Effector memory CD8-positive, alpha-beta T cell (primary cell): Measurements from ENCODE around the gene ZNF599.
A peak's percentile ranks its signal among the peaks of the same experiment; 100 is the strongest.

ENCODE experiments used
- ATAC-seq: fragments of 150-1000 bp; cut with Tn5 transposase; replicated peaks from 2 replicates; pipeline ENCODE4 v1.10.0; 2021; ENCODE audit warnings: mild to moderate bottlenecking, moderate library complexity
- DNase-seq, 3 experiments: peaks; one replicate each; pipeline ENCODE4 v3.0.0; 2021
- H3K27ac Mint-ChIP-seq, 2 donors: one replicate each; pipeline ENCODE4 v1.8.0; 2022; ENCODE audit warnings: mild to moderate bottlenecking in 2 of 2, mixed read lengths in 2 of 2, moderate library complexity in 2 of 2
- H3K27me3 Mint-ChIP-seq, 2 donors: one replicate each; pipeline ENCODE4 v1.8.0; 2022; ENCODE audit warnings: mixed read lengths in 2 of 2
- H3K36me3 Mint-ChIP-seq: one replicate; pipeline ENCODE4 v1.8.0; 2022; ENCODE audit warnings: mild to moderate bottlenecking, moderate library complexity, mixed read lengths; ENCODE audit not compliant: insufficient read depth
- H3K4me1 Mint-ChIP-seq, 2 donors: one replicate each; pipeline ENCODE4 v1.8.0; 2022; ENCODE audit warnings: low read depth in 2 of 2, mixed read lengths in 2 of 2
- H3K4me3 Mint-ChIP-seq, 2 donors: one replicate each; pipeline ENCODE4 v1.8.0; 2022; ENCODE audit warnings: mild to moderate bottlenecking in 2 of 2, mixed read lengths in 2 of 2, moderate library complexity in 2 of 2
- H3K9me3 Mint-ChIP-seq, 2 donors: one replicate each; pipeline ENCODE4 v1.8.0; 2022; ENCODE audit warnings: mixed read lengths in 2 of 2

ZNF599 gene

GRCh38 chr19:34732612-34733211 lies 40.3 kb downstream of the ZNF599 start:
- DNase-seq: no peak
- peaks cover 5 to 15% of the 10 kb centered on the region in 2 donors for H3K27me3 Mint-ChIP-seq
- peaks cover 18 to 19% of the 10 kb centered on the region in 2 donors for H3K4me1 Mint-ChIP-seq
- peak overlapping the region; percentile 51 to 60 for H3K4me3 Mint-ChIP-seq
- no peak overlapping the region for H3K27ac Mint-ChIP-seq
- peaks cover 3% of the 10 kb centered on the region for H3K36me3 Mint-ChIP-seq
- ATAC-seq: no peak
- peaks cover 4 to 8% of the 10 kb centered on the region in 2 donors for H3K9me3 Mint-ChIP-seq

GRCh38 chr19:34731964-34732363 lies 41.1 kb downstream of the ZNF599 start:
- Mint-ChIP-seq H3K9me3 (peaks cover 4 to 8% of the 10 kb centered on the region in 2 donors), H3K36me3 (peaks cover 3% of the 10 kb centered on the region), H3K27me3 (peaks cover 12 to 23% of the 10 kb centered on the region in 2 donors), H3K4me3 (no peak overlapping the region), H3K27ac (no peak overlapping the region), H3K4me1 (peaks cover 18 to 19% of the 10 kb centered on the region in 2 donors)
- no peak for DNase-seq
- no peak for ATAC-seq

GRCh38 chr19:34731019-34731829 lies 41.8 kb downstream of the ZNF599 start:
- H3K4me3 Mint-ChIP-seq: no peak overlapping the region
- DNase-seq: no peak

GRCh38 chr19:34725400-34725799 lies 47.6 kb downstream of the ZNF599 start:
- Mint-ChIP-seq H3K27ac (no peak overlapping the region), H3K4me1 (no peaks in the 10 kb centered on the region), H3K36me3 (peaks cover 2% of the 10 kb centered on the region), H3K9me3 (no peaks in the 10 kb centered on the region), H3K4me3 (no peak overlapping the region), H3K27me3 (peaks cover 45 to 63% of the 10 kb centered on the region in 2 donors)
- DNase-seq: no peak
- no peak for ATAC-seq

More at GRCh38 chr19:34731019-34731829, 41.8 kb downstream of the ZNF599 start:
- peaks cover 18% of the 10 kb centered on the region in 2 donors for H3K4me1 Mint-ChIP-seq
- peaks cover 20 to 30% of the 10 kb centered on the region in 2 donors for H3K27me3 Mint-ChIP-seq
- no peak for ATAC-seq
- H3K36me3 Mint-ChIP-seq: peaks cover 3% of the 10 kb centered on the region
- H3K27ac Mint-ChIP-seq: no peak overlapping the region
- peaks cover 4 to 8% of the 10 kb centered on the region in 2 donors for H3K9me3 Mint-ChIP-seq

GRCh38 chr19:34722353-34722752 lies 50.7 kb downstream of the ZNF599 start:
- peak overlapping the region in 1 of 2 donors; percentile 56 for H3K27ac Mint-ChIP-seq
- ATAC-seq: no peak
- no peak for DNase-seq
- peaks cover 2% of the 10 kb centered on the region for H3K36me3 Mint-ChIP-seq
- H3K4me1 Mint-ChIP-seq: no peaks in the 10 kb centered on the region
- H3K9me3 Mint-ChIP-seq: no peaks in the 10 kb centered on the region
- H3K4me3 Mint-ChIP-seq: no peak overlapping the region
- peaks cover 45 to 52% of the 10 kb centered on the region in 2 donors for H3K27me3 Mint-ChIP-seq

GRCh38 chr19:34715357-34715756 lies 57.7 kb downstream of the ZNF599 start:
- H3K9me3 Mint-ChIP-seq: peaks cover 0 to 3% of the 10 kb centered on the region in 2 donors
- DNase-seq: no peak
- H3K27me3 Mint-ChIP-seq: peaks cover 50 to 57% of the 10 kb centered on the region in 2 donors
- H3K27ac Mint-ChIP-seq: no peak overlapping the region
- H3K36me3 Mint-ChIP-seq: no peaks in the 10 kb centered on the region
- peaks cover 0 to 3% of the 10 kb centered on the region in 2 donors for H3K4me1 Mint-ChIP-seq
- H3K4me3 Mint-ChIP-seq: no peak overlapping the region
- no peak for ATAC-seq

- Mint-ChIP-seq H3K36me3 (no peaks in the 10 kb centered on the region), H3K9me3 (peaks cover 0 to 3% of the 10 kb centered on the region in 2 donors), H3K4me3 (no peak overlapping the region), H3K27me3 (peaks cover 58 to 64% of the 10 kb centered on the region in 2 donors), H3K27ac (no peak overlapping the region), H3K4me1 (peaks cover 0 to 3% of the 10 kb centered on the region in 2 donors)
- DNase-seq (no peak), ATAC-seq (no peak)
These were observed 59.8 kb downstream of the ZNF599 start for GRCh38 chr19:34713262-34713637.

GRCh38 chr19:34712395-34713261 lies 60.4 kb downstream of the ZNF599 start:
- Mint-ChIP-seq H3K36me3 (no peaks in the 10 kb centered on the region), H3K9me3 (peaks cover 0 to 3% of the 10 kb centered on the region in 2 donors), H3K27me3 (peaks cover 52 to 65% of the 10 kb centered on the region in 2 donors), H3K4me1 (peaks cover 0 to 3% of the 10 kb centered on the region in 2 donors), H3K27ac (no peak overlapping the region), H3K4me3 (no peak overlapping the region)
- peak; percentile 70 for ATAC-seq
- peak; percentile 68 to 70 (median 69) for DNase-seq

- H3K27ac Mint-ChIP-seq: no peak overlapping the region
- no peak overlapping the region for H3K4me3 Mint-ChIP-seq
- H3K27me3 Mint-ChIP-seq: peaks cover 44 to 67% of the 10 kb centered on the region in 2 donors
- ATAC-seq (no peak), DNase-seq (no peak)
- H3K4me1 Mint-ChIP-seq: peaks cover 0 to 3% of the 10 kb centered on the region in 2 donors
- no peaks in the 10 kb centered on the region for H3K36me3 Mint-ChIP-seq
- H3K9me3 Mint-ChIP-seq: peaks cover 0 to 3% of the 10 kb centered on the region in 2 donors
These were observed 61.1 kb downstream of the ZNF599 start for GRCh38 chr19:34711890-34712289.
